Eye (tissue), 1 donor: ENCODE data around the gene TRIO.

Source experiments
- DNase-seq: peaks from one replicate; pipeline ENCODE4 v3.0.0-alpha.2; 2015

The TRIO gene

DNA sequence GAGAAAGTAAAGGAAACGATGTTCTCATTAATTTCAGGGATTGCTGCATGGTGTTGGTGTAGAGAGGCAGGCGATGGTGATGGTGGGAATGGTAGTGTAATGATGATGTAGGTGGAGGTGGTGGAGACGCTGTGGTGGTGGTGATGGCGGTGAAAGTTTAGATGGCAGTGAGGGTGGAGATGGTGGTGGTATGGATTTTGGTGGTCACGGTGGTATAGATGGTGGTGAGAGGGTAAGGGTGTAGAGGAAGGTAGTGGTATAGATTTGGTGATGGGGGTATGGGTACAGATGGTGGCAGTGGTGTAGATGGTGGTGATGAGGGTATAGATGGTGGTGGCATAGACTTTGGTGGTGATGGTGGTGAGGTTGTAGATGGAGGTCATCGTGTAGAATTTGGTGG, 259.3 kb downstream of the TRIO start:
- DNase-seq, result no peak

DNA sequence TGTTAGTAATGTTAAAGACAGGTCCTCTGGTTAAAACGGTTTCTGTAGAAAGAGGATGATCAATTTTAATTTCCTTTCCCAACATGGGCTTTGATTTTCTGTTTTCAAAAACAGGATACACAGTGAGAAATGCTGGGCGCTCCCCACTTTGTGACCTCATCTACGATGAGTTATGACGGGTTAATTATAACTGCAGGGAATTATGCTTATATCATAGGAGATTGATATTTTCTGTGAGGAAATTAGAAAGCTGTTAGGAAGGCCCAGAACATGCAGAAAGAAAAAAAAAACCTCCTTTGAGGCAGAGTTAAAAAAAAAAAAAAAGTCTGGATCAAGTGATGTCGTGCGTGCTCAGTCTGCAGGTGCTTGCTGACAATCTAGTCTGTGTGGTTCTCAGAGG, 261.6 kb downstream of the TRIO start:
- no peak for DNase-seq

DNA sequence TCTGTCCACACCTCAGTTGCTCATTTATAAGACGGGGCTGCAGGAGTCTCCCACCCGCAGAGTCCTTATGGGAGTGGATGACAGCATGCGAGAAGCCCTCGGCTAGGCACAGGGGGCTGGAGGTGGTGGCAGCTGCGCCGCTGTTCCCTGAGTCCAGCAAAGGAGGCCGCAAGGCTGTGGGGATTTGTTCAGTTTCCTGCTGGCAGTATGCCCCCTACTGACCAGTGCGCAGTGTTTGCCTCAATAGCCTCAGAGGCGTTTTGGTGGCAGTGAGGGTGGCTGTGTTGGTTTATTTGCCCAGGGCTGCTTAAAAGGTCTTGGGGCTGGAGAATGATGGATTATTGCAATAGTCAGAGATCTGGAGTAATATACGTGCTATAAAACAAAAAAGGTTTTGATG, 262.1 kb downstream of the TRIO start:
- no peak for DNase-seq

GRCh38 chr5:14405706-14406553, 262.8 kb downstream of the TRIO start:
- no peak for DNase-seq

GRCh38 chr5:14406554-14406849, 263.4 kb downstream of the TRIO start:
- DNase-seq, result no peak

- DNase-seq, result no peak
Measured at GRCh38 chr5:14407051-14407450, 263.9 kb downstream of the TRIO start.

DNA sequence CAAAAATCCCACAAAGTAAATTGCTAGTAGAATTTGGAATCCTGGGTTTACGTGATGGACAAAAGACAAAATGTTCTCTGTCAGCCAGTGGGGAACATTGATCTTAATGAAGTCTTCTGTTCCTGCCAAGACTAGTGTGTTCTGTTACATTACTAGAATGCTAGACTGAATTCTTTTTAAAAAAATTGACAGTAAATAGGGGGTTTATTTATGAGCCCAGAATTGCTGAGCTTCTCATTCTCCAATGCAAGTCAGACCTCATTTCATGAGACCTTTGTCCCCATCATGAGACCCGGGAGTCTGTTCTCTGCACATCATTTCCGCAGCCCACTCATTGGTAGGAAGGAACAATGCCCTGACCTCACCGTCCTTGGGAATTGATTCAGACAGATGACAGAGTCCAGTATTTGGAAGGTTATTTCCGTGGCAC, 264.6 kb downstream of the TRIO start:
- no peak for DNase-seq

DNA sequence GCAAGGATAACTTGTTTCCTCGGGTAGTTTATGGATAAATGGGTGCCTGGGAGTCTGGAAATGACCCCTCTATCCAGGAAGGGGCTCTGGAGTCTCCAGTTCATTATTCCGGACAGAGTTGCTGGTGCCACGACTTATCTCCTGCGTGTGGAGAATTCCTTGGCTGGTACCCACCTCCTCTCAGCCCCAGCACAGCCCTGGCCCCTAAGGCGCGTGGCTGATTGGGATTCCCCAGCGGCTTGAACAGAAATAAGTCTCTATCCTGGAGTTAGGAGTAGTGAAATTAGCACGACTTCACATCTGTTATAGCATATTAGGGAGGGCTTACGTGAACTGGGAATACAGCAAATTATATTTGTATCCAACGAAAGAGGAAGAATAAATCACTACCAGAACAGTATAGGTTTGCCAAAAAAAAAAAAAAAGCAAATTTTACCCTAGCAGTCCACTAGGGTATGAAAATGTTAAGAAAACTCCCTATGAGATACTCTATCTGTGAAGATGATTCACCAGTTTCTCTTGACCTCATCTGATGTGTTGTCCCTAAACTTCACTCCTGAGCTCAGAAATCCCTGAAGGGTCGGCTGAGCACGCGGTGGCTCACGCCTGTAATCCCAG, 265.9 kb downstream of the TRIO start:
- no peak for DNase-seq

DNA sequence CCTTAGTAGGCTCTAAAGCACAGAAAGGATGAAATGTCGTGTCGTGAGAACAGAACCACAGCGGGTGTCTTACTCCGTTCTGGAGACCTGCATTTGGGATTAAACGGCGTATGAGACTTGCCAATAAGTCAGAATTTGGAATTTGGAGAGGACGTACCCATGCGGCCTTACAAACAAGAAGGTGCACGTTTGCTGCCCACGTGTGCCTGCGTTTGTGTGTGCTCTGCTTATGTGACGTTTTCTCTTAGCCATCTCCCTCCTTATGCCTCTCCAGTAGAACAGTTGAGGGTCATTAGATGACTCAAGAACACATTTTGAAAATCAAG, 266.9 kb downstream of the TRIO start:
- no peak for DNase-seq

GRCh38 chr5:14410394-14411201, 267.5 kb downstream of the TRIO start:
- DNase-seq, result peak; percentile 64

- no peak for DNase-seq
Measured at GRCh38 chr5:14411216-14411615, 268.1 kb downstream of the TRIO start.

- no peak for DNase-seq
Measured at GRCh38 chr5:14413331-14413750, 270.2 kb downstream of the TRIO start.

- DNase-seq, result no peak
Measured at GRCh38 chr5:14414007-14414406, 270.9 kb downstream of the TRIO start.

DNA sequence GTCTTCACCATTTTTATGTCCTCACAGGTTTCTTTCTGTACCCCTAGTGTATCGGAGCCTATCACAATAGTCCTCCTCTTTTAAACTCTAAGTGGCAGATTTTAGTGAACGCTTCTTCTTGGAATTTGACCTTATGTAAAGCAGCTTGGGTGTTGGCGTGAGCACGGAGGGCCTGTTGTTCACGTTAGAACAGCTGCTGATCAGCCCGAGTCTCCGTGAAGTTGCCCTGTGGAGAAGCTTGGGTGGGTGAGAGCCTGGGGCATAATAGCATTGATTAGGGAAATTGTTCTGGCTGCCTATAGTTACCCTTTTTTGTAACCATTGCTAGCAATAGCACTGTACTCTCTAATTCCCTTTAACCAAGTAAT, 271.5 kb downstream of the TRIO start:
- DNase-seq, result no peak

GRCh38 chr5:14415024-14415697, 272.0 kb downstream of the TRIO start:
- DNase-seq, result peak; percentile 64

DNA sequence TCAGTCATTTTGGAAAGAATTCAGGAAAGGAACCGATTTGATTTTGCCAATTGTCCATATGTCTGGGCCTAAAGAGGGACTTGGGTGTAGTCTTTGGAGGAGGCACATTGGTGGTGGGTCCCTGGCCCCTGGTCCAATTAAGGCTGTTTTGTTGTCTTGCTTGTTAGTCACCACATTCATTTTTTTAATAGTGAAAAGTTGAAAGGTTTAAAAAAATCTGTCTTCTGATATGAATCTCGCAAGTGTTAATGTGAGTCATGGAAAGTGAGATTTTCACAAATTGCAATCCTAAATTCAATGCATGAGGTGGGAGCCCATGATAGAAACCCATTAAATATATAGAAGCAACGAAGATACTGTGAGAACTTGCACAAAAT, 272.5 kb downstream of the TRIO start:
- no peak for DNase-seq

DNA sequence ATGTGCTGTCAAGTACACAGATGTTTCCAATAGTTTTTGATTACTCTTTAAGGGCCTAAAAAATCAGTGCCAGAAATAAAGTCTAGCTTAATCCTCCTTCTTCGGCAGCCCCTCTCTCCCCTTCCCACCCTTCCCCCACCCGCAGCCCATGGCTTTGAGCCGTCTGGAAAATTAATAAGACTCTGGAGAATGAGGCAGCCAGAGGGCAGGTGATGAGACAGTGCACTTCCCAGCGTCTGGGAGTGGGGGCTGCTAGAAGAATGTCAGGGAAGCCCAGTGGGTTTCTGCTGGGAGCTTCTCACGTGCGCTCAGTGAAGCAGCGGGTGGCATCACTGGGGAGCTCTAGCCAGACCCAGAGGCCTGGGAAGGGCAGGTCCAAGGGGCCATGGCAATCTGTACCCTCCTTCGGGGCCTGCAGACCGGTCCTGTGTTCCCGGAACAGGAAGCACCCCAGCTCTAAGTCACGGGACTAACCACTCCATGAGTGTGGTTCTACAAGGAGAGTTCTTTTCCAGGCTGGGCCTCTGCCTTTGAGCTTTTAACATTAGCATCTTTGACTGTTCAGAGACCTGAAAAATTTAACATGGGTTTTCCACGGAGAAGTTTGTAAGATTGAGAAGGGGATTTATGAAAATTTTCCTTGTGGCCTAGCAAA, 273.6 kb downstream of the TRIO start:
- peak; percentile 77 for DNase-seq

DNA sequence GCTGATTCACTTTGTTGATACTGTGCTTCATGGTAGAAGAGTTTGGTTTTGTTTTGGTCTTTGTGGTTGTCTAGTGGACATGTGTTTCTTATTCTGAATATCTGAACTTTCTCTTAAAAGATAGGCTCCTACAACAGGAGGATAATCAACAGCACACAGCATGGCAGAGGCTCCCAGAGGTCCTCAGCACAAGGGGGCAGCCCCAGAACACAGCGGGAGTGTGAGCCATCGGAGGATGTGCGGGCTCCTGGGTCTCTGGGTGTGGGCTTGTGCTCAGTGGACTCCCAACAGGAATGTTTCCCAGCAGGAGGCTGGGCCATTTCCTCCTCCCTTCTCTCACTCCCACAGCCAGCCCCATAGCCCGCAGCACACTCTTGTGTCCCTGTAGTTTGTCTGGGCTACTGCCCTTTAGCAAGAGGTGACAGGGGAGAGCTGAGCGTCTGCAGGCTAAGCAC, 274.2 kb downstream of the TRIO start:
- no peak for DNase-seq

DNA sequence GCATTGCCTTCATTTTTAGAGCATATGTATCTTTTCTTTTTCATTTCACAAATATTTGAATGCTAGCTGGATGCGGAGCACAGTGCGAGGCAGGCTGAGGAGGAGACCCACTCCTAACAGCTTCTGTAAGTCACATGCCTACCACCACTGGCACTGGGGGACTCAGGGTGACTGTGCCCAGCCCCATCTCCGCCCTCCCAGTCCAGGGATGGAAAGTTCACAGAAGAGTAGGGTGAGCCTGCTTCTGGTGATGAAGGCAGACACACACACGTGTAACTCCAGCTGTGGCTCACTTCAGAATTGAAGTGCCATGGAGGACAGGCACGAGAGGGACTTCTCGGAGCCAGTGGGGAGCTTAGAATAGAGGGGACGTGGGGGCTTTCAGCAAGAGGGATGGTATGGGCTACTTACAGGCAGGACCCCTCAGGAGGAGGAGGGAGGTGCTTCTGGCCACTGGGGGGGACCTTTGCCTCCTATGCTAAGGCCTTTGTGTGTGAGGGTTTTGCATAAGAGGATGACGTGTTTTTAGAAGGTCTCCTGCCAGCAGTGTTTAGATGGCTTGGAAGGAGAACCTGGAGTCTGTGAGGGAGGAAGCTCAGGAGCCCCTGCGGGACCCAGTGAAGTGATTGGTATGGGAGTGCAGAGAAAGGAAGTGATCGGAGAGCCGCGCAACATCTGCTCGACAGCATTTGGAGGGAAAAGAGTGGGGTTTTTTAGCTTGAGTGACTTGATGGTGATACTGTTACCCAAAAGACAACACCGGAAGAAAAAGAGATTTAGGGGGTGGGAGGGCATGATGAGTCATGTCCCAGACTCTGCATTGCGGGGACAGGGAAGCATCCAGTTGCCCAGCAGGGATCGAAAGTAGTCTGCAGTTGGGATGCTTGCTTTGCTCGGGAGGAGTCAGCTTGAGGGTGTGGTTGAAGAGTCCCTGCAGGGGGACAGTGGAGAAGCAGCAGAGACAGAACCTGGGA, 274.9 kb downstream of the TRIO start:
- DNase-seq, result no peak

DNA sequence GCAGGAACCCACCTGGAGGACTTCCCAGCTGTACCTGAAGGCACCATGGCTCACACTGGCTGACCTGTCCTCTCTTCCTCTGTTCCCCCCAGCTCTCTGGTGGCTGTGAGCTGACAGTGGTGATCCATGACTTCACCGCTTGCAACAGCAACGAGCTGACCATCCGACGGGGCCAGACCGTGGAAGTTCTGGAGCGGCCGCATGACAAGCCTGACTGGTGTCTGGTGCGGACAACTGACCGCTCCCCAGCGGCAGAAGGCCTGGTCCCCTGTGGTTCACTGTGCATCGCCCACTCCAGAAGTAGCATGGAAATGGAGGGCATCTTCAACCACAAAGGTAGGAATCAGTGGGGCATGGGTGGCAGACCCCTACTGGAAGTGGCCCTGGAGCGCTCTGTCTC, 276.5 kb downstream of the TRIO start:
- DNase-seq, result no peak

GRCh38 chr5:14420101-14420811, 277.1 kb downstream of the TRIO start:
- DNase-seq, result no peak
